PFSK-1 (cell line): ENCODE results near the gene KCNJ13.

Experiments
- FOXP2 ChIP-seq: optimal IDR thresholded peaks from 2 replicates; pipeline ENCODE3; 2011; ENCODE audit warnings: borderline replicate concordance, control low read depth, inconsistent platforms; ENCODE audit not compliant: insufficient read depth; ENCODE audit errors: extremely low read length, extremely low read depth
- POLR2AphosphoS5 ChIP-seq: IDR thresholded peaks from 2 replicates; pipeline ENCODE4 v1.6.1; 2012; ENCODE audit warnings: low read depth, mild to moderate bottlenecking, control low read depth, low read length, moderate library complexity
- SIN3A ChIP-seq: IDR thresholded peaks from 2 replicates; pipeline ENCODE4 v1.6.1; 2012; ENCODE audit warnings: mild to moderate bottlenecking, low read length, moderate library complexity, borderline replicate concordance; ENCODE audit not compliant: insufficient read depth
- TAF1 ChIP-seq: IDR thresholded peaks from 2 replicates; pipeline ENCODE4 v1.6.1; 2012; ENCODE audit warnings: low read length, control low read depth, borderline replicate concordance; ENCODE audit not compliant: insufficient read depth
- TF ChIP-seq, protein P1 (sequence below), 2 experiments: IDR thresholded peaks; 2 replicates each; pipeline versions ENCODE4 v1.6.1 to v1.8.0; 2011 to 2012; ENCODE audit warnings: low read depth in 2 of 2, low read length in 2 of 2, control low read depth in 1 of 2, inconsistent platforms in 1 of 2, mild to moderate bottlenecking in 1 of 2, moderate library complexity in 1 of 2; ENCODE audit not compliant: insufficient read depth in 1 of 2

GRCh38 chr2:232781765-232782164, 5.4 kb upstream of the KCNJ13 start:
- TF ChIP-seq POLR2AphosphoS5, result no peak
- TF ChIP-seq, protein P1, sequence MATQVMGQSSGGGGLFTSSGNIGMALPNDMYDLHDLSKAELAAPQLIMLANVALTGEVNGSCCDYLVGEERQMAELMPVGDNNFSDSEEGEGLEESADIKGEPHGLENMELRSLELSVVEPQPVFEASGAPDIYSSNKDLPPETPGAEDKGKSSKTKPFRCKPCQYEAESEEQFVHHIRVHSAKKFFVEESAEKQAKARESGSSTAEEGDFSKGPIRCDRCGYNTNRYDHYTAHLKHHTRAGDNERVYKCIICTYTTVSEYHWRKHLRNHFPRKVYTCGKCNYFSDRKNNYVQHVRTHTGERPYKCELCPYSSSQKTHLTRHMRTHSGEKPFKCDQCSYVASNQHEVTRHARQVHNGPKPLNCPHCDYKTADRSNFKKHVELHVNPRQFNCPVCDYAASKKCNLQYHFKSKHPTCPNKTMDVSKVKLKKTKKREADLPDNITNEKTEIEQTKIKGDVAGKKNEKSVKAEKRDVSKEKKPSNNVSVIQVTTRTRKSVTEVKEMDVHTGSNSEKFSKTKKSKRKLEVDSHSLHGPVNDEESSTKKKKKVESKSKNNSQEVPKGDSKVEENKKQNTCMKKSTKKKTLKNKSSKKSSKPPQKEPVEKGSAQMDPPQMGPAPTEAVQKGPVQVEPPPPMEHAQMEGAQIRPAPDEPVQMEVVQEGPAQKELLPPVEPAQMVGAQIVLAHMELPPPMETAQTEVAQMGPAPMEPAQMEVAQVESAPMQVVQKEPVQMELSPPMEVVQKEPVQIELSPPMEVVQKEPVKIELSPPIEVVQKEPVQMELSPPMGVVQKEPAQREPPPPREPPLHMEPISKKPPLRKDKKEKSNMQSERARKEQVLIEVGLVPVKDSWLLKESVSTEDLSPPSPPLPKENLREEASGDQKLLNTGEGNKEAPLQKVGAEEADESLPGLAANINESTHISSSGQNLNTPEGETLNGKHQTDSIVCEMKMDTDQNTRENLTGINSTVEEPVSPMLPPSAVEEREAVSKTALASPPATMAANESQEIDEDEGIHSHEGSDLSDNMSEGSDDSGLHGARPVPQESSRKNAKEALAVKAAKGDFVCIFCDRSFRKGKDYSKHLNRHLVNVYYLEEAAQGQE (IDR thresholded peaks at IDR 0.05; ENCODE audit: insufficient read depth in 1 of 2, low read depth in 2 of 2, low read length in 2 of 2), result no peak
- TF ChIP-seq SIN3A, result no peak
- no peak for TF ChIP-seq TAF1
- no peak for TF ChIP-seq FOXP2
